Neural cell (in vitro differentiated cells): ENCODE data around the gene SLX4IP. TPM values are rescaled to one million over a fixed set of nuclear protein-coding genes. Genes with fewer than 3 reads are reported as not detected.

Experiments
- H2AFZ ChIP-seq: fragments of 200-600, 300-800 bp; sonication (generic), shearing (Covaris generic); 2 replicates; pipeline ENCODE4 v1.6.0; 2014; ENCODE audit warnings: low read depth, mild to moderate bottlenecking, antibody characterized with exemption, low read length, moderate library complexity
- H3F3A ChIP-seq: fragments of 200-600 bp; shearing (Covaris generic); 2 replicates; pipeline ENCODE4 v1.6.1; 2016; ENCODE audit warnings: mild to moderate bottlenecking, moderate library complexity, mixed read lengths, antibody characterized with exemption, low read length; ENCODE audit not compliant: insufficient read depth, poor library complexity, severe bottlenecking
- H3K27ac ChIP-seq: fragments of 200-600, 300-800 bp; sonication (generic), shearing (Covaris generic); 2 replicates; pipeline ENCODE4 v1.5.1; 2014; ENCODE audit warnings: mild to moderate bottlenecking, low read length, moderate library complexity
- H3K27me3 ChIP-seq: fragments of 300-800, 200-600 bp; sonication (generic), shearing (Covaris generic); 2 replicates; pipeline ENCODE4 v1.6.0; 2014; ENCODE audit warnings: mild to moderate bottlenecking, low read depth, low read length, moderate library complexity; ENCODE audit not compliant: insufficient read depth
- H3K36me3 ChIP-seq: fragments of 300-800, 200-600 bp; sonication (generic), shearing (Covaris generic); 2 replicates; pipeline ENCODE4 v1.5.1; 2014; ENCODE audit warnings: mild to moderate bottlenecking, antibody characterized with exemption, low read length, moderate library complexity; ENCODE audit not compliant: insufficient read depth
- H3K4me2 ChIP-seq: fragments of 300-800, 200-600 bp; sonication (generic), shearing (Covaris generic); 2 replicates; pipeline ENCODE4 v1.6.0; 2014; ENCODE audit warnings: mild to moderate bottlenecking, low read length
- H3K4me3 ChIP-seq: fragments of 300-800, 200-600 bp; sonication (generic), shearing (Covaris generic); 2 replicates; pipeline ENCODE4 v1.5.1; 2014; ENCODE audit warnings: mild to moderate bottlenecking, low read length, moderate library complexity
- H3K79me2 ChIP-seq: fragments of 200-600 bp; shearing (Covaris generic); replicated peaks from 2 replicates; pipeline ENCODE4 v1.6.0; 2014; ENCODE audit warnings: mild to moderate bottlenecking, low read length, moderate library complexity; ENCODE audit not compliant: insufficient read depth
- H3K9ac ChIP-seq: fragments of 300-800, 200-600 bp; sonication (generic), shearing (Covaris generic); 2 replicates; pipeline ENCODE4 v1.6.1; 2016; ENCODE audit warnings: mild to moderate bottlenecking, low read length, mixed read lengths
- H3K9me2 ChIP-seq: fragments of 200-600 bp; shearing (Covaris generic); 2 replicates; pipeline ENCODE4 v1.6.1; 2016; ENCODE audit warnings: mild to moderate bottlenecking, low read length, mixed read lengths; ENCODE audit not compliant: insufficient read depth
- H3K9me3 ChIP-seq: fragments of 200-600, 300-800 bp; sonication (generic), shearing (Covaris generic); 2 replicates; pipeline ENCODE4 v1.6.1; 2016; ENCODE audit warnings: mild to moderate bottlenecking, mixed run types, low read length, moderate library complexity, mixed read lengths
- H4K20me1 ChIP-seq: fragments of 200-600 bp; shearing (Covaris generic); 2 replicates; pipeline ENCODE4 v1.6.1; 2016; ENCODE audit warnings: mild to moderate bottlenecking, mixed run types; ENCODE audit not compliant: insufficient read depth
- CTCF ChIP-seq: fragments of 450-650 bp; IDR thresholded peaks from 2 replicates; pipeline ENCODE4 v1.5.1; 2014; ENCODE audit warnings: antibody characterized with exemption, mild to moderate bottlenecking, moderate library complexity; ENCODE audit not compliant: poor library complexity, severe bottlenecking
- EP300 ChIP-seq: fragments of 450-650 bp; conservative IDR thresholded peaks from 2 replicates; pipeline ENCODE4 v1.6.1; 2014; ENCODE audit warnings: antibody characterized with exemption, mild to moderate bottlenecking, moderate library complexity; ENCODE audit not compliant: poor library complexity, severe bottlenecking
- EZH2 ChIP-seq: fragments of 200-600, 300-800 bp; shearing (Covaris generic), sonication (generic); IDR thresholded peaks from 2 replicates; pipeline ENCODE4 v1.6.1; 2014; ENCODE audit warnings: antibody characterized with exemption, low read length, borderline replicate concordance, mild to moderate bottlenecking; ENCODE audit not compliant: insufficient read depth, poor library complexity, severe bottlenecking
- MXI1 ChIP-seq: fragments of 450-650 bp; conservative IDR thresholded peaks from 2 replicates; pipeline ENCODE4 v1.6.1; 2014; ENCODE audit warnings: antibody characterized with exemption, mild to moderate bottlenecking; ENCODE audit not compliant: poor library complexity, severe bottlenecking
- POLR2AphosphoS5 ChIP-seq: IDR thresholded peaks from 2 replicates; pipeline ENCODE4 v1.6.1; 2012
- RAD21 ChIP-seq: fragments of 450-650 bp; conservative IDR thresholded peaks from 2 replicates; pipeline ENCODE4 v1.6.1; 2014; ENCODE audit warnings: antibody characterized with exemption, mild to moderate bottlenecking, moderate library complexity
- REST ChIP-seq: IDR thresholded peaks from 2 replicates; pipeline ENCODE4 v1.6.1; 2012; ENCODE audit warnings: borderline replicate concordance
- SMC3 ChIP-seq: fragments of 450-650 bp; conservative IDR thresholded peaks from 2 replicates; pipeline ENCODE4 v1.6.1; 2014; ENCODE audit warnings: antibody characterized with exemption, mild to moderate bottlenecking, moderate library complexity; ENCODE audit not compliant: poor library complexity
- TAF1 ChIP-seq: IDR thresholded peaks from 2 replicates; pipeline ENCODE4 v1.6.1; 2012; ENCODE audit warnings: low read depth
- polyA plus RNA-seq: library from polyadenylated mRNA; depleted of rRNA; stranded (reverse); fragments of >200 nt; gene quantifications from 2 replicates; pipeline ENCODE4 v1.2.3, GENCODE V29; 2014

SLX4IP gene
- polyA plus RNA-seq, 1 donor from 2014 or later = 6.4 TPM

GRCh38 chr20:10490706-10491105, 55.6 kb downstream of the SLX4IP start:
- Histone ChIP-seq H3K79me2 (peaks cover 7% of the 10 kb centered on the region), H3K9me2 (no peaks in the 10 kb centered on the region), H3K4me3 (no peak overlapping the region), H3K9me3 (no peaks in the 10 kb centered on the region), H3K4me2 (no peak overlapping the region), H3K36me3 (no peaks in the 10 kb centered on the region), H3F3A (no peaks in the 10 kb centered on the region), H3K27ac (no peak overlapping the region), H2AFZ (no peak overlapping the region), H3K27me3 (no peaks in the 10 kb centered on the region), H3K9ac (no peak overlapping the region), H4K20me1 (no peaks in the 10 kb centered on the region)
- TF ChIP-seq SMC3 (no peak), POLR2AphosphoS5 (no peak), EP300 (no peak), MXI1 (no peak), EZH2 (no peak), CTCF (no peak), TAF1 (no peak)

- no peaks in the 10 kb centered on the region for H3K36me3 ChIP-seq
- H2AFZ ChIP-seq = no peak overlapping the region
- no peak overlapping the region for H3K4me2 ChIP-seq
- H3K9me3 ChIP-seq = no peaks in the 10 kb centered on the region
- H3K9me2 ChIP-seq = no peaks in the 10 kb centered on the region
- H4K20me1 ChIP-seq = no peaks in the 10 kb centered on the region
- H3K27me3 ChIP-seq = no peaks in the 10 kb centered on the region
- H3K4me3 ChIP-seq = no peak overlapping the region
- H3K9ac ChIP-seq = no peak overlapping the region
- H3F3A ChIP-seq = no peaks in the 10 kb centered on the region
- no peak overlapping the region for H3K27ac ChIP-seq
- peaks cover 7% of the 10 kb centered on the region for H3K79me2 ChIP-seq
- TF ChIP-seq EZH2 (no peak), TAF1 (no peak), EP300 (no peak), POLR2AphosphoS5 (no peak), RAD21 (no peak), CTCF (no peak), SMC3 (no peak), MXI1 (no peak), REST (no peak)
These were observed 57.0 kb downstream of the SLX4IP start for GRCh38 chr20:10492065-10492464.
